ENCODE data around the gene ZNF605. TPM values are rescaled to one million over a fixed set of nuclear protein-coding genes. Genes with fewer than 3 reads are reported as not detected.

The ZNF605 gene
- total RNA-seq, 1 donor from 2014 or later, result 33.5 TPM

- peaks cover 72% of the 10 kb centered on the region for H3K36me3 Mint-ChIP-seq
- no peak for TF ChIP-seq CTCF (IDR thresholded peaks at IDR 0.05; ENCODE audit: unreplicated experiment)
- H3K27me3 Mint-ChIP-seq (ENCODE audit: low read depth), result no peaks in the 10 kb centered on the region
- no peak for DNase-seq (ENCODE audit: low spot score in 2 of 2, unreplicated experiment in 2 of 2)
- H3K27ac Mint-ChIP-seq, result no peak overlapping the region
- peaks cover 59% of the 10 kb centered on the region for H3K9me3 Mint-ChIP-seq
- H3K4me3 Mint-ChIP-seq, result no peak overlapping the region
- no peaks in the 10 kb centered on the region for H3K4me1 Mint-ChIP-seq
These were observed 19.9 kb downstream of the ZNF605 start for GRCh38 chr12:132936163-132936562.

GRCh38 chr12:132926415-132926833 is 29.7 kb downstream of the ZNF605 start:
- Mint-ChIP-seq H3K27ac (no peak overlapping the region), H3K36me3 (peaks cover 83% of the 10 kb centered on the region), H3K9me3 (peaks cover 79% of the 10 kb centered on the region), H3K4me3 (no peak overlapping the region), H3K4me1 (no peaks in the 10 kb centered on the region), H3K27me3 (ENCODE audit: low read depth) (no peaks in the 10 kb centered on the region)
- DNase-seq (ENCODE audit: low spot score in 2 of 2, unreplicated experiment in 2 of 2), result no peak
- TF ChIP-seq CTCF (IDR thresholded peaks at IDR 0.05; ENCODE audit: unreplicated experiment), result no peak

- no peak for DNase-seq (ENCODE audit: low spot score in 2 of 2, unreplicated experiment in 2 of 2)
- peaks cover 83% of the 10 kb centered on the region for H3K36me3 Mint-ChIP-seq
- H3K27me3 Mint-ChIP-seq (ENCODE audit: low read depth), result no peaks in the 10 kb centered on the region
- H3K4me1 Mint-ChIP-seq, result no peaks in the 10 kb centered on the region
- no peak for TF ChIP-seq CTCF (IDR thresholded peaks at IDR 0.05; ENCODE audit: unreplicated experiment)
- no peak overlapping the region for H3K4me3 Mint-ChIP-seq
- peaks cover 78% of the 10 kb centered on the region for H3K9me3 Mint-ChIP-seq
- H3K27ac Mint-ChIP-seq, result no peak overlapping the region
These were observed 30.3 kb downstream of the ZNF605 start for GRCh38 chr12:132925597-132926414.

DNA sequence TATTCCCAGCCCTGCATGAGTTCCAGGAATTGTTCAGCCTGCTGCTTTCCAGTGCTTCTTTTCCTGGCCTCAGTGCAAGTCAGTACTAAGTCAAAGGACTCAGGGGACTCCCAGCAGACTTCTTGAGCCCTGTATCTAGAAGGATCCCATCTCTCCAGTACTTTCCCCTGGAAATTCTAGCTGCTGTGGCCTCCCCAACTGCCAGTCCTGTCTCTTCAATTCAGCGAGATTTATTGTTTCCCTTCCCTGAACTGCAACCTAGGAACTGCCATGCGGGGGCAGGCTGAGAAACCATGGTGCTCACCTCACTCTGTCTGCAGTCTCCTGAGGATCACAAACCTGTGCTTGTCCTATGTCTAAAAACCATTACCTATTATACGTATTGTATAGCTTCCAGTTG is 31.8 kb downstream of the ZNF605 start:
- TF ChIP-seq CTCF (IDR thresholded peaks at IDR 0.05; ENCODE audit: unreplicated experiment), result no peak
- Mint-ChIP-seq H3K27ac (no peak overlapping the region), H3K4me1 (no peaks in the 10 kb centered on the region), H3K9me3 (peaks cover 70% of the 10 kb centered on the region), H3K27me3 (ENCODE audit: low read depth) (no peaks in the 10 kb centered on the region), H3K36me3 (peaks cover 70% of the 10 kb centered on the region), H3K4me3 (no peak overlapping the region)
- no peak for DNase-seq (ENCODE audit: low spot score in 2 of 2, unreplicated experiment in 2 of 2)

- H3K4me3 Mint-ChIP-seq, result no peak overlapping the region
- H3K36me3 Mint-ChIP-seq, result peaks cover 65% of the 10 kb centered on the region
- H3K27ac Mint-ChIP-seq, result no peak overlapping the region
- TF ChIP-seq CTCF (IDR thresholded peaks at IDR 0.05; ENCODE audit: unreplicated experiment), result no peak
- no peaks in the 10 kb centered on the region for H3K4me1 Mint-ChIP-seq
- H3K27me3 Mint-ChIP-seq (ENCODE audit: low read depth), result no peaks in the 10 kb centered on the region
- peaks cover 71% of the 10 kb centered on the region for H3K9me3 Mint-ChIP-seq
- DNase-seq (ENCODE audit: low spot score in 2 of 2, unreplicated experiment in 2 of 2), result no peak
These were observed 32.7 kb downstream of the ZNF605 start for GRCh38 chr12:132923356-132923909.
